HG03103 (cell line): ENCODE results near the gene KRTAP5-3.
"Not testable (repeated sequence)": the region's sequence is repeated elsewhere in the genome, so short reads cannot be mapped to it uniquely, and the experiment has no call there.

Experiments used
- ATAC-seq: cut with Tn5 transposase; IDR thresholded peaks from one replicate; pipeline ENCODE4 v1.9.1; 2021; ENCODE audit warnings: low read depth; ENCODE audit not compliant: unreplicated experiment

Gene KRTAP5-3

GRCh38 chr11:1584661-1585370 lies 23.4 kb downstream of the KRTAP5-3 start, which contains the start of gene KRTAP5-1:
Gene KRTAP5-1, minus strand, starts transcription at chr11:1585283. Its CDS starts 34 bp downstream, at chr11:1585249.
- not testable (repeated sequence) for ATAC-seq

- ATAC-seq = not testable (repeated sequence)
Measured at GRCh38 chr11:1582909-1583308, 25.4 kb downstream of the KRTAP5-3 start.

GRCh38 chr11:1581976-1582375 lies 26.3 kb downstream of the KRTAP5-3 start:
- no peak for ATAC-seq

GRCh38 chr11:1576825-1577224 lies 31.4 kb downstream of the KRTAP5-3 start:
- ATAC-seq = no peak

- ATAC-seq = not testable (repeated sequence)
Measured at GRCh38 chr11:1575756-1576155, 32.5 kb downstream of the KRTAP5-3 start.

GRCh38 chr11:1574933-1575242 lies 33.4 kb downstream of the KRTAP5-3 start:
- no peak for ATAC-seq

- ATAC-seq = no peak
Measured at GRCh38 chr11:1574238-1574932, 33.9 kb downstream of the KRTAP5-3 start.

- no peak for ATAC-seq
Measured at GRCh38 chr11:1573903-1574237, 34.4 kb downstream of the KRTAP5-3 start.

GRCh38 chr11:1573077-1573902 lies 35.0 kb downstream of the KRTAP5-3 start:
- ATAC-seq = no peak

GRCh38 chr11:1572197-1573076 lies 35.8 kb downstream of the KRTAP5-3 start, which contains the start of gene DUSP8:
Gene DUSP8, minus strand, starts transcription at chr11:1572271. Its CDS starts 6,445 bp downstream, at chr11:1565826.
- ATAC-seq = no peak

GRCh38 chr11:1571760-1572196 lies 36.5 kb downstream of the KRTAP5-3 start:
- ATAC-seq = no peak

- ATAC-seq = no peak
Measured at GRCh38 chr11:1570896-1571759, 37.1 kb downstream of the KRTAP5-3 start.

GRCh38 chr11:1570531-1570895 lies 37.8 kb downstream of the KRTAP5-3 start:
- no peak for ATAC-seq

- no peak for ATAC-seq
Measured at GRCh38 chr11:1570001-1570453, 38.2 kb downstream of the KRTAP5-3 start.

- ATAC-seq = no peak
Measured at GRCh38 chr11:1569251-1569780, 38.9 kb downstream of the KRTAP5-3 start.

- ATAC-seq = no peak
Measured at GRCh38 chr11:1568441-1568911, 39.8 kb downstream of the KRTAP5-3 start.

- ATAC-seq = no peak
Measured at GRCh38 chr11:1567721-1568100, 40.6 kb downstream of the KRTAP5-3 start.

GRCh38 chr11:1567052-1567720 lies 41.1 kb downstream of the KRTAP5-3 start:
- no peak for ATAC-seq
